ENCODE results near the gene ZSWIM3. TPM values are rescaled to one million over a fixed set of nuclear protein-coding genes. Genes with fewer than 3 reads are reported as not detected.
"Not testable (repeated sequence)": the region's sequence is repeated elsewhere in the genome, so short reads cannot be mapped to it uniquely, and the experiment has no call there.

Gene ZSWIM3
- total and polyA plus RNA-seq, 2 donors (not counting 3 experiments of a cell fraction or from before 2014, with no cell fraction given) = 3.8 to 4.4 TPM

DNA sequence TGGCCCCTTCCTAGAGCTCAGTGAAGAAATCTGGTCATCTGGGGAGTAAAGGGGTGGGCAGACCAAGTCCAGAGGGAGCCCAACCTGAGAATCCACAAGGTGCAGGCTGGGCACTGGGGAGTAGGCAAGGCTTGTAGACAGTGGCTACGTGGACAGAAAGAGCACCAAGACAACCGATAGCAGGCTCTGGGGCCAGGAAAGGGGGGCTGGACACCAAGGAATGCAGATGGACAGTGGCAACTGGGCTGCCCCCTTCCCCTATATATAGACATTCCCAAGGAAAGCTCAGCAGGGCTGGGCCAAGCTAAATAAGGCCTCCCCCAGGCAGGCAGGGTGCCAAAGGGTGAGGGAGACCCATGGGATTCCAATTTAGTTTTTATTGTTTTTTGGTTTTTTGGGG lies 28.8 kb upstream of the ZSWIM3 start:
- Histone ChIP-seq H3K9ac (replicated peaks; ENCODE audit: extremely low read depth, insufficient read depth, low read length) (no peak overlapping the region), H3K36me3 (ENCODE audit: control insufficient read depth in 2 of 2, extremely low read depth in 1 of 2, insufficient read depth in 2 of 2, low read length in 2 of 2) (no peaks in the 10 kb centered on the region), H3K9me1 (replicated peaks; ENCODE audit: control insufficient read depth, extremely low read depth, insufficient read depth, low read length) (no peaks in the 10 kb centered on the region), H3K4me1 (ENCODE audit: control insufficient read depth, extremely low read depth, insufficient read depth, low read length) (peaks cover 5% of the 10 kb centered on the region), H3K79me2 (ENCODE audit: control insufficient read depth, insufficient read depth, low read length) (no peaks in the 10 kb centered on the region), H3K4me3 (replicated peaks in 1 of 3; ENCODE audit: insufficient read depth in 1 of 3, low read depth in 1 of 3, low read length in 3 of 3) (no peak overlapping the region), H4K20me1 (replicated peaks; ENCODE audit: control insufficient read depth, extremely low read depth, insufficient read depth, low read length) (no peaks in the 10 kb centered on the region), H3K9me3 (replicated peaks; ENCODE audit: control insufficient read depth, insufficient read depth, low read length) (no peaks in the 10 kb centered on the region), H3K27ac (ENCODE audit: insufficient read depth, low read depth, low read length) (no peak overlapping the region), H3K27me3 (ENCODE audit: control insufficient read depth in 2 of 2, insufficient read depth in 2 of 2, low read length in 2 of 2) (peaks cover 0 to 3% of the 10 kb centered on the region in 2 experiments), H2AFZ (ENCODE audit: low read depth, low read length) (no peak overlapping the region), H3K4me2 (ENCODE audit: insufficient read depth, low read length) (no peak overlapping the region)
- DNase-seq (ENCODE audit: low read depth, low spot score) = no peak
- no peak for FAIRE-seq
- intact Hi-C loops (cut with micrococcal nuclease) (no loop called here), dilution Hi-C loops (cut with MboI; ENCODE audit: extremely low pct_ligation_motif_present, low sequenced_read_pairs) (no loop called here)
- TF ChIP-seq GATA2 (IDR thresholded peaks at IDR 0.05; ENCODE audit: insufficient read depth, insufficient read length, low read depth, low read length) (no peak), POLR2A (IDR thresholded peaks at IDR 0.05; ENCODE audit: low read depth, low read length) (no peak), FOS (IDR thresholded peaks at IDR 0.05; ENCODE audit: borderline replicate concordance, insufficient read depth, low read length) (no peak), JUN (IDR thresholded peaks at IDR 0.05; ENCODE audit: borderline replicate concordance, insufficient read depth, insufficient read length, low read depth) (no peak), EZH2 (IDR thresholded peaks at IDR 0.05; ENCODE audit: borderline replicate concordance, low read depth, low read length, severe bottlenecking) (no peak), POLR2AphosphoS5 (IDR thresholded peaks at IDR 0.05; ENCODE audit: insufficient read depth, low read depth, low read length) (no peak), MYC (IDR thresholded peaks at IDR 0.05; ENCODE audit: low read depth, low read length) (no peak)
- TF ChIP-seq, protein P1, sequence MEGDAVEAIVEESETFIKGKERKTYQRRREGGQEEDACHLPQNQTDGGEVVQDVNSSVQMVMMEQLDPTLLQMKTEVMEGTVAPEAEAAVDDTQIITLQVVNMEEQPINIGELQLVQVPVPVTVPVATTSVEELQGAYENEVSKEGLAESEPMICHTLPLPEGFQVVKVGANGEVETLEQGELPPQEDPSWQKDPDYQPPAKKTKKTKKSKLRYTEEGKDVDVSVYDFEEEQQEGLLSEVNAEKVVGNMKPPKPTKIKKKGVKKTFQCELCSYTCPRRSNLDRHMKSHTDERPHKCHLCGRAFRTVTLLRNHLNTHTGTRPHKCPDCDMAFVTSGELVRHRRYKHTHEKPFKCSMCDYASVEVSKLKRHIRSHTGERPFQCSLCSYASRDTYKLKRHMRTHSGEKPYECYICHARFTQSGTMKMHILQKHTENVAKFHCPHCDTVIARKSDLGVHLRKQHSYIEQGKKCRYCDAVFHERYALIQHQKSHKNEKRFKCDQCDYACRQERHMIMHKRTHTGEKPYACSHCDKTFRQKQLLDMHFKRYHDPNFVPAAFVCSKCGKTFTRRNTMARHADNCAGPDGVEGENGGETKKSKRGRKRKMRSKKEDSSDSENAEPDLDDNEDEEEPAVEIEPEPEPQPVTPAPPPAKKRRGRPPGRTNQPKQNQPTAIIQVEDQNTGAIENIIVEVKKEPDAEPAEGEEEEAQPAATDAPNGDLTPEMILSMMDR (IDR thresholded peaks at IDR 0.05; ENCODE audit: extremely low read depth in 1 of 2, insufficient read depth in 1 of 2, low read depth in 1 of 2, low read length in 2 of 2) = no peak
- TF ChIP-seq, protein P2, sequence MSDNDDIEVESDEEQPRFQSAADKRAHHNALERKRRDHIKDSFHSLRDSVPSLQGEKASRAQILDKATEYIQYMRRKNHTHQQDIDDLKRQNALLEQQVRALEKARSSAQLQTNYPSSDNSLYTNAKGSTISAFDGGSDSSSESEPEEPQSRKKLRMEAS (IDR thresholded peaks at IDR 0.05; ENCODE audit: insufficient read depth, insufficient read length) = no peak
- CTCF ChIA-PET = interaction anchor here (1.0 kb wide), 1 partner anchor 142 kb away, joined by 3 read pairs; no protein-coding TSS in a partner anchor
- no TSS peak for BruUV-seq (replicated peaks)
- POLR2A ChIA-PET = no interaction called here

DNA sequence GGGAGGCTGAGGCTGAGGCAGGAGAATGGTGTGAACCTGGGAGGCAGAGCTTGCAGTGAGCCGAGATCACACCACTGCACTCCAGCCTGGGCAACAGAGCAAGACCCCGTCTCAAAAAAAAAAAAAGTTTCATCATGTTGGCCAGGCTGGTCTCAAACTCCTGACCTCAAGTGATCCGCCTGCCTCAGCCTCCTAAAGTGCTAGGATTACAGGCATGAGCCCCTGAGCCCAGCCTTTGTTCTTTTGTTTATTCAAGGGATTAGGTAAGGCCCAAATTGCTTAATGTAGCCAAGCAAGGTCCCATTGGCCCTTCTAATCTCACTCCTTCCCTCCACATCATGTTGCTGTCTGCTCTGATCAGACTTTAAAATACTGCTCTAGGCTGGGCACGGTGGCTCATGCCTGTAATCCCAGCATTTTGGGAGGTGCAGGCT lies 27.7 kb upstream of the ZSWIM3 start:
- dilution Hi-C loops (cut with MboI; ENCODE audit: extremely low pct_ligation_motif_present, low sequenced_read_pairs); H3K4me3 ChIP-seq (replicated peaks in 1 of 3; ENCODE audit: insufficient read depth in 1 of 3, low read depth in 1 of 3, low read length in 3 of 3); H3K9ac ChIP-seq (replicated peaks; ENCODE audit: extremely low read depth, insufficient read depth, low read length); H2AFZ ChIP-seq (ENCODE audit: low read depth, low read length); H3K9me3 ChIP-seq (replicated peaks; ENCODE audit: control insufficient read depth, insufficient read depth, low read length); POLR2A ChIA-PET; H3K27ac ChIP-seq (ENCODE audit: insufficient read depth, low read depth, low read length); H3K27me3 ChIP-seq (ENCODE audit: control insufficient read depth in 2 of 2, insufficient read depth in 2 of 2, low read length in 2 of 2); BruUV-seq (replicated peaks); H4K20me1 ChIP-seq (replicated peaks; ENCODE audit: control insufficient read depth, extremely low read depth, insufficient read depth, low read length); H3K9me1 ChIP-seq (replicated peaks; ENCODE audit: control insufficient read depth, extremely low read depth, insufficient read depth, low read length); FAIRE-seq; DNase-seq (ENCODE audit: low read depth, low spot score); intact Hi-C loops (cut with micrococcal nuclease); H3K36me3 ChIP-seq (ENCODE audit: control insufficient read depth in 2 of 2, extremely low read depth in 1 of 2, insufficient read depth in 2 of 2, low read length in 2 of 2); H3K4me2 ChIP-seq (ENCODE audit: insufficient read depth, low read length); H3K79me2 ChIP-seq (ENCODE audit: control insufficient read depth, insufficient read depth, low read length): not testable (repeated sequence)
- H3K4me1 ChIP-seq (ENCODE audit: control insufficient read depth, extremely low read depth, insufficient read depth, low read length) = peaks cover 10% of the 10 kb centered on the region
- CTCF ChIA-PET = interaction anchor here (2.0 kb wide), 1 partner anchor 61 kb away, joined by 6 read pairs; no protein-coding TSS in a partner anchor
